ENCODE data around the gene P3H1.
A peak's percentile ranks its signal among the peaks of the same experiment; 100 is the strongest.

Gene P3H1

DNA sequence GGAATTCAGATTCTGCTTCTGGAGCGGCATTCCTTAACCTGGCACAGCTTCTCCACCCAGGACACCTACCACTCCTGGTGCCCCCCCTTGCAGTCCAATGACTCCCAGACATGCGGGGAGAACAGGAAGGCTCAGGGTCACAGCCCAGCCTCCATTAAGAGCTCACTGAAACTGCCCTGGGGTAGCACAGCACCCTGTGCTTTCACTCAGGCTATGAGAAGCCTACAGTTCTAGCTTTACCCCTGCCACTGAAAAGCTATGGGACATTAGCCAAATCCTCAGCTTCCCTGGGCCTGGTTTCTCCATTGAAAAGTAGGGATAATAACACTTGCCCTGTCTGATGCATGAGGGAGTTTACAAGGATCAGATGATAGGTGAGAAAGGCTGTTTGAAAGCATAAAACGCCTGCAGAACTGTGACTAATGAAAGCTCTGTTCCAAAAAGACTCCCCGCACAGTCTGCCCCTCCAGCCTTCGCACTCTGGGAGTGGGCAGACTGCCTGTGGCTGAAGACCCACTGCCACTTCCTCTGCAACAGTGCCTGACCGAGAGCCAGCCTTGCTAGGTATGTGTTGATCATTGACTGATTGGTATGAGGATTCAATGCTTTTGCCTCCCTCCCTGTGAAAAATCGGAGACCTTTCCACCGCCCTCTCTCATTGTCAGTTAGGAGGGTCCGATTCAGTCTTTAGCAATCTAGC, 24.1 kb downstream of the P3H1 start:
- Histone ChIP-seq H3K9me3 (ENCODE audit: severe bottlenecking) (no peaks in the 10 kb centered on the region), H3K27ac (ENCODE audit: poor library complexity, severe bottlenecking) (peak overlapping the region; percentile 55), H3K4me3 (ENCODE audit: severe bottlenecking) (no peak overlapping the region), H3K4me1 (ENCODE audit: insufficient read depth, poor library complexity, severe bottlenecking) (peaks cover 12% of the 10 kb centered on the region), H3K36me3 (ENCODE audit: low read depth) (no peaks in the 10 kb centered on the region), H3K27me3 (ENCODE audit: insufficient read depth, poor library complexity, severe bottlenecking) (no peaks in the 10 kb centered on the region)
- ATAC-seq (ENCODE audit: low read depth) (peak; percentile 15; the same call in 2 of the 3 replicates), DNase-seq (ENCODE audit: low spot score) (no peak)
- TF ChIP-seq, protein P1, sequence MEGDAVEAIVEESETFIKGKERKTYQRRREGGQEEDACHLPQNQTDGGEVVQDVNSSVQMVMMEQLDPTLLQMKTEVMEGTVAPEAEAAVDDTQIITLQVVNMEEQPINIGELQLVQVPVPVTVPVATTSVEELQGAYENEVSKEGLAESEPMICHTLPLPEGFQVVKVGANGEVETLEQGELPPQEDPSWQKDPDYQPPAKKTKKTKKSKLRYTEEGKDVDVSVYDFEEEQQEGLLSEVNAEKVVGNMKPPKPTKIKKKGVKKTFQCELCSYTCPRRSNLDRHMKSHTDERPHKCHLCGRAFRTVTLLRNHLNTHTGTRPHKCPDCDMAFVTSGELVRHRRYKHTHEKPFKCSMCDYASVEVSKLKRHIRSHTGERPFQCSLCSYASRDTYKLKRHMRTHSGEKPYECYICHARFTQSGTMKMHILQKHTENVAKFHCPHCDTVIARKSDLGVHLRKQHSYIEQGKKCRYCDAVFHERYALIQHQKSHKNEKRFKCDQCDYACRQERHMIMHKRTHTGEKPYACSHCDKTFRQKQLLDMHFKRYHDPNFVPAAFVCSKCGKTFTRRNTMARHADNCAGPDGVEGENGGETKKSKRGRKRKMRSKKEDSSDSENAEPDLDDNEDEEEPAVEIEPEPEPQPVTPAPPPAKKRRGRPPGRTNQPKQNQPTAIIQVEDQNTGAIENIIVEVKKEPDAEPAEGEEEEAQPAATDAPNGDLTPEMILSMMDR (IDR thresholded peaks at IDR 0.05; ENCODE audit: poor library complexity, severe bottlenecking), result no peak

DNA sequence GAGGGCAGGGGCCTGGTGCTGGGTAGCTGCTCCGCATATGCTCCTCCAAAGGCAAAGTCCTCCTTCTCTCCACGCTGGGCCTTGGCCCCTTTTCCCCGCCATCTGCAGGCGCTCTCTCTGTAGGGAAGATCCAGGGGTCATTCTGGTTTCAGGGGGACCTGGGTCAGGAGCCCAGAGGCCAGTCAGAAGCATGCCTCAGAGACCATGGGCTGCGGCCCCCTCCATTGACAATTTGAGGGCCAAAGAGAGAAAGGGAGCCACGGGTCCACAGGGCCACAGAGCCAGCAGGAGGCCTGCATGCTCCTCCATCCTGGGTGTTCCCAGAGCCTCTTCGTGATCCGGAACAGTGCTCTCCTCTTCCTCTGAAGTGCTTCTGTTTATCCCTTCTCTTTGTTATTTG, 24.7 kb downstream of the P3H1 start:
- peak overlapping the region; percentile 55 for H3K27ac ChIP-seq (ENCODE audit: poor library complexity, severe bottlenecking)
- peaks cover 12% of the 10 kb centered on the region for H3K4me1 ChIP-seq (ENCODE audit: insufficient read depth, poor library complexity, severe bottlenecking)
- no peak overlapping the region for H3K4me3 ChIP-seq (ENCODE audit: severe bottlenecking)
- DNase-seq (ENCODE audit: low spot score), result no peak
- no peaks in the 10 kb centered on the region for H3K36me3 ChIP-seq (ENCODE audit: low read depth)
- H3K27me3 ChIP-seq (ENCODE audit: insufficient read depth, poor library complexity, severe bottlenecking), result no peaks in the 10 kb centered on the region
- TF ChIP-seq, protein P1 (IDR thresholded peaks at IDR 0.05; ENCODE audit: poor library complexity, severe bottlenecking), result no peak
- no peaks in the 10 kb centered on the region for H3K9me3 ChIP-seq (ENCODE audit: severe bottlenecking)
- no peak for ATAC-seq (ENCODE audit: low read depth)

DNA sequence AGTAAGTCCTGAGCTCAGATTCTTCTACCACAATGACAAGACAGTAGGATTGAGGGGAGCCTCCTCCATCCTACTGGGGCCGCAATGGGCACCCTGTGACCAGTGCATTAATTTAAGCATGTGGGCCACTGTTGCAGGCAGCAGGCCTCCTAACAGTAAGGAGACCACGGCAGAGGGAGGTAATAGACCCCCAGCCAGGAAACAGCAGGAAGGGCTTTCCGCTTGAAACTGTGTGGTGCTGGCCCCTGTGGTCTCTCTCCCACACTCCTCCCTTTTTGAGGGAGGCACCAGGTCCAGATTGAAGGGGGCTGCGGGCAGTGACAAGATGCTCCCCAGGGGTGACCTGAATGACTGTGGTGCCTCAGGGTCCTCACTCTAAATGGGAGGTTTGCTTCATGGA, 25.1 kb downstream of the P3H1 start:
- Histone ChIP-seq H3K27ac (ENCODE audit: poor library complexity, severe bottlenecking) (no peak overlapping the region), H3K4me1 (ENCODE audit: insufficient read depth, poor library complexity, severe bottlenecking) (peaks cover 12% of the 10 kb centered on the region), H3K9me3 (ENCODE audit: severe bottlenecking) (no peaks in the 10 kb centered on the region), H3K27me3 (ENCODE audit: insufficient read depth, poor library complexity, severe bottlenecking) (no peaks in the 10 kb centered on the region), H3K36me3 (ENCODE audit: low read depth) (no peaks in the 10 kb centered on the region), H3K4me3 (ENCODE audit: severe bottlenecking) (no peak overlapping the region)
- TF ChIP-seq, protein P1 (IDR thresholded peaks at IDR 0.05; ENCODE audit: poor library complexity, severe bottlenecking), result no peak
- DNase-seq (ENCODE audit: low spot score), result no peak
- no peak for ATAC-seq (ENCODE audit: low read depth)

DNA sequence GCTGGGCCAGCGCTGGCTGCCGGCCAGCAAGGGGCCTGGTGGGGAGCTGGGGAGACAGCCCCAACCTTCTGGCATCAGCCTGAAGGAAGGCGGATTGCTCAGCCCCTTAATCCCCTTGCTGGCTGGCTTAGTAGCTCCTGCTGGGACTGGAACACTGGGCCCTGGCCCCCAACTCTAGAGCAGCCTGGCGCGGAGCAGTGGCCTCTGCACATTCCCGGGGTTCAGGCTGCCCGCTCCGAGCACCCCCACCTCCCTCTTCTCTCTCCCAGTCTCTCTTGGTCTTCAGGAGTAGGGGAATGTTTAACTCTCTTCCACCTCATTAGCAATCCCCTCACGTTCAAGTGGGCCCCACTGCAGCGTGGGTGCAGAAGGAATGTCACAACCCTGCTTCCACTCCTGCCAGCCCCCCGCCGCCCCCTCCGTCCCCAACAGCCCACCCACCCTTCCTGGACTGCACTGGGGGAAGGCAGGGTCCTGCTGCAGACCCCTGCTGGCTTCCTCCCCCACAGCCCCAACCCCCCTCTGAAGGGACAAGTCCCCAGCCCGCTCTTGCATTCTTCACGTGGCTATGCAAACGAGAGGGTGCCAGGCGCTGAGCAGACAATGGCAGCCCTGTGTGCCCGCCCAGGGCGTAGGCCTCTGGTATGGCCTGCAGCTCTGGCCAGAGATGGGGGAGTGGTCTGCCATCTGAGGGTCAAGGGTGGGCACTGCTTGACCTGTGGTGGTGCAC, 25.8 kb downstream of the P3H1 start:
- ATAC-seq (ENCODE audit: low read depth) (no peak), DNase-seq (ENCODE audit: low spot score) (no peak)
- no peaks in the 10 kb centered on the region for H3K36me3 ChIP-seq (ENCODE audit: low read depth)
- no peak overlapping the region for H3K27ac ChIP-seq (ENCODE audit: poor library complexity, severe bottlenecking)
- TF ChIP-seq, protein P1 (IDR thresholded peaks at IDR 0.05; ENCODE audit: poor library complexity, severe bottlenecking), result no peak
- H3K4me1 ChIP-seq (ENCODE audit: insufficient read depth, poor library complexity, severe bottlenecking), result peaks cover 12% of the 10 kb centered on the region
- no peaks in the 10 kb centered on the region for H3K27me3 ChIP-seq (ENCODE audit: insufficient read depth, poor library complexity, severe bottlenecking)
- H3K9me3 ChIP-seq (ENCODE audit: severe bottlenecking), result no peaks in the 10 kb centered on the region
- no peak overlapping the region for H3K4me3 ChIP-seq (ENCODE audit: severe bottlenecking)
